KMS-11 (cell line): ENCODE measurements around the gene SLC2A9.

Experiments
- H2AFZ ChIP-seq: fragments of 200-600 bp; sonication (generic); 2 replicates; pipeline ENCODE4 v1.6.1; 2016; ENCODE audit warnings: antibody characterized with exemption, mixed run types, low read depth
- H3K27ac ChIP-seq: fragments of 200-600 bp; sonication (generic); 2 replicates; pipeline ENCODE4 v1.6.1; 2016; ENCODE audit warnings: mild to moderate bottlenecking, mixed run types
- H3K27me3 ChIP-seq: fragments of 200-600 bp; sonication (generic); 2 replicates; pipeline ENCODE4 v1.6.1; 2017; ENCODE audit warnings: mild to moderate bottlenecking, low read depth, mixed run types, moderate library complexity; ENCODE audit not compliant: insufficient read depth
- H3K36me3 ChIP-seq: fragments of 200-600 bp; sonication (generic); 2 replicates; pipeline ENCODE4 v1.6.1; 2017; ENCODE audit warnings: mild to moderate bottlenecking, mixed run types; ENCODE audit not compliant: insufficient read depth
- H3K4me1 ChIP-seq: fragments of 200-600 bp; sonication (generic); 2 replicates; pipeline ENCODE4 v1.6.1; 2016; ENCODE audit warnings: mild to moderate bottlenecking, low read depth, mixed run types; ENCODE audit not compliant: poor library complexity, severe bottlenecking
- H3K4me2 ChIP-seq: fragments of 200-600 bp; sonication (generic); 2 replicates; pipeline ENCODE4 v1.7.0; 2016; ENCODE audit warnings: mild to moderate bottlenecking, mixed run types
- H3K4me3 ChIP-seq: fragments of 200-600 bp; sonication (generic); IDR thresholded peaks from 2 replicates; pipeline ENCODE4 v1.6.1; 2017; ENCODE audit warnings: low read depth, low read length, mixed read lengths; ENCODE audit not compliant: insufficient read depth
- H3K79me2 ChIP-seq: fragments of 200-600 bp; sonication (generic); 2 replicates; pipeline ENCODE4 v1.6.1; 2016; ENCODE audit warnings: low read depth, mixed run types; ENCODE audit not compliant: insufficient read depth
- H3K9ac ChIP-seq: fragments of 200-600 bp; sonication (generic); 2 replicates; pipeline ENCODE4 v1.6.1; 2016; ENCODE audit warnings: mild to moderate bottlenecking, mixed run types
- H4K20me1 ChIP-seq: fragments of 200-600 bp; sonication (generic); 2 replicates; pipeline ENCODE4 v1.6.1; 2016; ENCODE audit warnings: mild to moderate bottlenecking, mixed run types; ENCODE audit not compliant: insufficient read depth
- CTCF ChIP-seq: fragments of 200-600 bp; sonication (generic); conservative IDR thresholded peaks from 2 replicates; pipeline ENCODE4 v1.6.1; 2017; ENCODE audit warnings: low read depth, mild to moderate bottlenecking, antibody characterized with exemption, low read length, moderate library complexity, mixed read lengths

The SLC2A9 gene

GRCh38 chr4:9946170-9946569 lies 75.1 kb downstream of the SLC2A9 start:
- TF ChIP-seq CTCF, result no peak
- H3K36me3 ChIP-seq, result no peaks in the 10 kb centered on the region
- no peak overlapping the region for H3K9ac ChIP-seq
- no peaks in the 10 kb centered on the region for H3K27me3 ChIP-seq
- H3K4me2 ChIP-seq, result no peak overlapping the region
- no peak overlapping the region for H3K4me3 ChIP-seq
- no peaks in the 10 kb centered on the region for H3K4me1 ChIP-seq
- H2AFZ ChIP-seq, result no peak overlapping the region
- no peaks in the 10 kb centered on the region for H4K20me1 ChIP-seq
- no peak overlapping the region for H3K27ac ChIP-seq
- H3K79me2 ChIP-seq, result no peaks in the 10 kb centered on the region

GRCh38 chr4:9944431-9945425 lies 76.6 kb downstream of the SLC2A9 start:
- Histone ChIP-seq H2AFZ (no peak overlapping the region), H3K4me1 (no peaks in the 10 kb centered on the region), H3K9ac (no peak overlapping the region), H3K4me2 (no peak overlapping the region), H3K4me3 (no peak overlapping the region), H4K20me1 (no peaks in the 10 kb centered on the region), H3K27ac (no peak overlapping the region), H3K79me2 (no peaks in the 10 kb centered on the region), H3K36me3 (no peaks in the 10 kb centered on the region), H3K27me3 (no peaks in the 10 kb centered on the region)
- no peak for TF ChIP-seq CTCF

- TF ChIP-seq CTCF, result no peak
- Histone ChIP-seq H3K27me3 (no peaks in the 10 kb centered on the region), H3K4me3 (no peak overlapping the region), H2AFZ (no peak overlapping the region), H4K20me1 (no peaks in the 10 kb centered on the region), H3K36me3 (no peaks in the 10 kb centered on the region), H3K4me1 (no peaks in the 10 kb centered on the region), H3K4me2 (no peak overlapping the region), H3K27ac (no peak overlapping the region), H3K9ac (no peak overlapping the region), H3K79me2 (no peaks in the 10 kb centered on the region)
These were observed 77.5 kb downstream of the SLC2A9 start for GRCh38 chr4:9943761-9944160.

GRCh38 chr4:9942921-9943600 lies 78.2 kb downstream of the SLC2A9 start:
- H3K27me3 ChIP-seq, result no peaks in the 10 kb centered on the region
- H3K4me2 ChIP-seq, result no peak overlapping the region
- no peak overlapping the region for H3K9ac ChIP-seq
- no peak overlapping the region for H3K27ac ChIP-seq
- H3K4me1 ChIP-seq, result no peaks in the 10 kb centered on the region
- no peak overlapping the region for H2AFZ ChIP-seq
- TF ChIP-seq CTCF, result no peak
- no peak overlapping the region for H3K4me3 ChIP-seq
- H3K36me3 ChIP-seq, result no peaks in the 10 kb centered on the region
- no peaks in the 10 kb centered on the region for H4K20me1 ChIP-seq
- no peaks in the 10 kb centered on the region for H3K79me2 ChIP-seq
